ENCODE results near the gene B4GALT5. TPM values are rescaled to one million over a fixed set of nuclear protein-coding genes. Genes with fewer than 3 reads are reported as not detected.
"Not testable (repeated sequence)": the region's sequence is repeated elsewhere in the genome, so short reads cannot be mapped to it uniquely, and the experiment has no call there.

The B4GALT5 gene
- total RNA-seq, 1 experiment from 2014 or later = 3.7 TPM

DNA sequence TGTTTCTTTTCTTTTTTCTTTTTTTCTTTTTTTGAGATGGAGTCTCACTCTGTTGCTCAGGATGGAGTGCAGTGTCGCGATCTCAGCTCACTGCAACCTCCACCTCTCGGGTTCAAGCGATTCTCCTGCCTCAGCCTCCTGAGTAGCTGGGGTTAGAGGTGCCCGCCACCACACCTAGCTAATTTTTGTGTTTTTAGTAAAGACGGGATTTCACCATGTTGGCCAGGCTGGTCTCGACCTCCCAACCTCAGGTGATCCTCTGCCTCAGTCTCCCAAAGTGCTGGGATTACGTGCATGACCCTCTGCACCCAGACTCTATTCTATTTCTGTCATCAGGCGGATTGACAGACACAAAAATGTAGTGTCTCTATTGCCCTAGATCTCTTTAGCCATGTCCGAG lies 88.7 kb downstream of the B4GALT5 start:
- not testable (repeated sequence) for H3K9ac ChIP-seq (ENCODE audit: low read length); H3K9me2 ChIP-seq (replicated peaks; ENCODE audit: insufficient read depth, low read length); H3K36me3 ChIP-seq (ENCODE audit: insufficient read depth, low read length); H3K27ac ChIP-seq (ENCODE audit: low read length); H3K4me3 ChIP-seq (ENCODE audit: low read length); DNase-seq; H3K27me3 ChIP-seq (ENCODE audit: low read length); H3K79me2 ChIP-seq (ENCODE audit: low read length); H3K9me3 ChIP-seq (ENCODE audit: low read length); H2AFZ ChIP-seq (ENCODE audit: low read length); H3K4me2 ChIP-seq (ENCODE audit: low read depth, low read length, poor library complexity, severe bottlenecking)
- Histone ChIP-seq H3K4me1 (ENCODE audit: low read length) (peaks cover 45% of the 10 kb centered on the region), H4K20me1 (ENCODE audit: insufficient read depth, low read depth, low read length) (peaks cover 11% of the 10 kb centered on the region; the same call in 1 of the 2 replicates)

DNA sequence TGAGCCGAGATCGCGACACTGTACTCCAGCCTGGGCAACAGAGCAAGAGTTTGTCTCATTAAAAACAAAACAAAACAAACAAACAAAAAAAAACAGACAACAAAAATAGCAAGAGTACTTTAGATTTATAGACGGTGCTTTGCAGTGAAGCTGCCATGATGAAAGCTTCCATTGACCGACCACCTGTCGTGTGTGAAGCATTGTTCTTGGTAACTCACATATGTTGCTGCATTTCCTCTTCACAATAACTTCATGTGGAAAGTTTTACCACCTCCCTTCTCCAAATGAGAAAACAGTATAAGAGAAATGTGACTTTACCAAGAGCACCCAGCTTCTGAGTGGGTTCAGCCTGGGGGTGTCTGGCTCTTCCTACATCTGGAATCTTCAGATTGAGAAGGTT lies 89.4 kb downstream of the B4GALT5 start:
- no peak overlapping the region for H3K4me2 ChIP-seq (ENCODE audit: low read depth, low read length, poor library complexity, severe bottlenecking)
- H4K20me1 ChIP-seq (ENCODE audit: insufficient read depth, low read depth, low read length) = peaks cover 11% of the 10 kb centered on the region; the same call in 1 of the 2 replicates
- H3K27me3 ChIP-seq (ENCODE audit: low read length) = no peaks in the 10 kb centered on the region
- no peak overlapping the region for H3K9ac ChIP-seq (ENCODE audit: low read length)
- H3K4me1 ChIP-seq (ENCODE audit: low read length) = peaks cover 45% of the 10 kb centered on the region
- H3K4me3 ChIP-seq (ENCODE audit: low read length) = no peak overlapping the region
- no peaks in the 10 kb centered on the region for H3K9me2 ChIP-seq (replicated peaks; ENCODE audit: insufficient read depth, low read length)
- no peak overlapping the region for H2AFZ ChIP-seq (ENCODE audit: low read length)
- H3K27ac ChIP-seq (ENCODE audit: low read length) = no peak overlapping the region
- H3K36me3 ChIP-seq (ENCODE audit: insufficient read depth, low read length) = no peaks in the 10 kb centered on the region
- 0 out of 2 replicates have a peak, but pooled peaks cover 3% of the 10 kb centered on the region for H3K9me3 ChIP-seq (ENCODE audit: low read length)
- no peaks in the 10 kb centered on the region for H3K79me2 ChIP-seq (ENCODE audit: low read length)
- DNase-seq = no peak

DNA sequence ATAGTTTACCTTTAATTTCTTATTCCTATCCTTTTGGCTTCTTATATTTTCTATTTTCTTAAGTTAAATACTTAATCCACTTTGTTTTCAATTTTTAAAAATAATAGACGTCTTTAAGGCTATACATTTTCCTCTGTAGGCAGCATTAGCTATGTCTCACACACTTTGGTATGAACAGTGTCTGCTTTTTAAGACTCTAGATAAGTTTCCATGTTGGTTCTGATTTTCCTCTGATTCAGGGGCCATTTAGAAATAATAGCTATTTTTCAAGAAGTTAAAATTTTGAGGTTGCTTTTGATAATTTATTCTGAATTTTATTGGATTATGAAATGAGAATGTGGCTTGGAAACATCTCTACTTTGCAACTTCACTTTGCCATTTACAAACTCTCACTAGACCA lies 91.4 kb downstream of the B4GALT5 start:
- H3K9ac ChIP-seq (ENCODE audit: low read length) = no peak overlapping the region

DNA sequence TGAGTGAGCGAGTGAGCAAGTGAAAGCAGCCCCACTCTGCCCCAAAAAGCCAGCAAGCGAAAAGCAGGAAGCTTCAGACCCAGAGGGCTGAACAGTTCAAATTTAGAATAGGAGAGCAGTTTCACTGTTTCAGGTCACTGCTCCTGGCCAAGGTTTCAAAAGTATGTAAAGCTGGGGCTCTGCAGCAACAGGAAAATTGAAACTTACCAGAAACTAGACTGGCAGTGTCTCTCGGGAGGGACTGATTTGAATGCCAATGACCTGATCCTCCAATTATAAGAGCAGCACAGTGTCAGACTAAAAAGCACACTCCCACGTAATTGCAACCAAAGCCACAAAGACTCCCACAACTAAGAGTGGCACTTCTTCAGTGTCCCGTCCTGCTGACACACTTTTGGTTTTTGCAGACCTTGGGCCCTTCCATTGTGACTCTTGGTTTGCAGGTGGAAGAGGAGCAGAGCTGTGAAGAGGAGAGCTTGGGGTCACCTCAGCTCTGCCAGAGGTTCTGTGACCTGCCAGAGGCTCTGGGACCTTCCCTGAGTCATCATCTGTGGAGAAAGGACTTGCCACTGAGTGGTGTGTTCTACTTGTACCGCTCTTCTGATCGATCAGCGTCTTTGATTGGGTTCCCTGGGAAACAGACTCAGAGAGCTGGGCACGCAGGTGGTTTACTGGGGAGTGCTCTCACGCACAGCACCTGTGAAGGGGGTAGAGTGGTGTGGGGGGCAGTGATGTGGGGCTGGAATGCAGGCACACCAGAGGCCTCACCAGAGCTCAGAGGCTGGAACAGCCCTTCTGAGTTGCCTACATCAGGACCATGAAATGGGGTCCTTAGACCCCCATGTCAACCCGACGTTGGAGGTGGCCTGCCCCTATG lies 93.1 kb downstream of the B4GALT5 start:
- DNase-seq = peak; percentile 95
- H3K79me2 ChIP-seq (ENCODE audit: low read length) = no peaks in the 10 kb centered on the region
- H3K36me3 ChIP-seq (ENCODE audit: insufficient read depth, low read length) = no peaks in the 10 kb centered on the region
- peak overlapping the region; percentile 69 for H3K27ac ChIP-seq (ENCODE audit: low read length)
- no peaks in the 10 kb centered on the region; the same call in 1 of the 2 replicates for H4K20me1 ChIP-seq (ENCODE audit: insufficient read depth, low read depth, low read length)
- peak overlapping the region; percentile 54 for H3K4me3 ChIP-seq (ENCODE audit: low read length)
- H3K4me2 ChIP-seq (ENCODE audit: low read depth, low read length, poor library complexity, severe bottlenecking) = peak overlapping the region; percentile 80
- peaks cover 41% of the 10 kb centered on the region for H3K4me1 ChIP-seq (ENCODE audit: low read length)
- H3K27me3 ChIP-seq (ENCODE audit: low read length) = no peaks in the 10 kb centered on the region
- H3K9me2 ChIP-seq (replicated peaks; ENCODE audit: insufficient read depth, low read length) = no peaks in the 10 kb centered on the region
- H3K9me3 ChIP-seq (ENCODE audit: low read length) = 0 out of 2 replicates have a peak, but pooled peaks cover 3% of the 10 kb centered on the region
- no peak overlapping the region for H2AFZ ChIP-seq (ENCODE audit: low read length)
- peak overlapping the region; percentile 48 for H3K9ac ChIP-seq (ENCODE audit: low read length)

More for the DNA sequence above, 91.4 kb downstream of the B4GALT5 start:
- 0 out of 2 replicates have a peak, but pooled peaks cover 3% of the 10 kb centered on the region for H3K9me3 ChIP-seq (ENCODE audit: low read length)
- no peaks in the 10 kb centered on the region for H3K9me2 ChIP-seq (replicated peaks; ENCODE audit: insufficient read depth, low read length)
- DNase-seq = no peak
- H4K20me1 ChIP-seq (ENCODE audit: insufficient read depth, low read depth, low read length) = peaks cover 9% of the 10 kb centered on the region; the same call in 1 of the 2 replicates
- no peaks in the 10 kb centered on the region for H3K27me3 ChIP-seq (ENCODE audit: low read length)
- no peak overlapping the region for H3K4me3 ChIP-seq (ENCODE audit: low read length)
- no peak overlapping the region for H2AFZ ChIP-seq (ENCODE audit: low read length)
- peaks cover 40% of the 10 kb centered on the region for H3K4me1 ChIP-seq (ENCODE audit: low read length)
- no peak overlapping the region for H3K27ac ChIP-seq (ENCODE audit: low read length)
- no peaks in the 10 kb centered on the region for H3K79me2 ChIP-seq (ENCODE audit: low read length)
- H3K36me3 ChIP-seq (ENCODE audit: insufficient read depth, low read length) = no peaks in the 10 kb centered on the region
- no peak overlapping the region for H3K4me2 ChIP-seq (ENCODE audit: low read depth, low read length, poor library complexity, severe bottlenecking)

DNA sequence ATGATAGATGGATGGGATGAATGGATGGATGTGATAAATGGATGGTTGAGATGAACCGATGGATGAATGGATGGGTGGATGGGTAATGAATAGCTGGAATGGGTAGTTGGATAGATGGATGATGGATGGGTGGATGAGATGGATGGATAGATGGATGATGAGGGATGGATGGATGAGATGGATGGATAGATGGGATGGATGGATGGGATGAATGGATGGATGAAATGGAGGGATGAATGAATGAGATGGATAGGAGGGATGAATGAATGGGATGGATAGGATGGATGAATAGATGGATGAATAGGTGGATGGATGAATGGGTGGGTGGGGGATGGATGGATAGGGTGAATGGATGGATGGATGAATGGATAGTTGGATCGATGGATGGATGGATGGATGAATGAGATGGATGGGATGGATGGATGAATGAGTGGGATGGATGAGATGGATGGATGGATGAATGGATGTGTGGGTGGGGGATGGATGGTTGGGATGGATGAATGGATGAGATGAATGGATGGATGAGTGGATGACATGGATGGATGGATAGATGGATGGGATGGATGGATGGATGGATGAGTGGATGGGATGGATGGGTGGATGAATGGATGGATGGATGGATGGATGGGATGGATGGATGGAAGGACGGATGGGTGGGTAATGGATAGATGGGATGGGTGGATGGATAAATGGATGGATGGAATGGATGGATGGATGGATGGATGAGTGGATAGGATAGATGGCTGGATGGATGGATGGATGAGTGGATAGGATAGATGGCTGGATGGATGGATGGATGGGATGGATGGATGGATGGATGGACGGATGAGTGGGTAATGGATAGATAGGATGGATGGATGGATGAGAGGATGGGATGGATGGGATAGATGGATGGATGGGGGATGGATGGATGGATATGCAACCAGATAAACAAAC lies 94.3 kb downstream of the B4GALT5 start:
- Histone ChIP-seq H3K27ac (ENCODE audit: low read length) (peak overlapping the region; percentile 69), H3K9me2 (replicated peaks; ENCODE audit: insufficient read depth, low read length) (no peaks in the 10 kb centered on the region), H2AFZ (ENCODE audit: low read length) (no peak overlapping the region), H3K9ac (ENCODE audit: low read length) (peak overlapping the region; percentile 48), H3K4me3 (ENCODE audit: low read length) (peak overlapping the region; percentile 54; the same call in 1 of the 2 replicates), H3K79me2 (ENCODE audit: low read length) (no peaks in the 10 kb centered on the region), H4K20me1 (ENCODE audit: insufficient read depth, low read depth, low read length) (no peaks in the 10 kb centered on the region), H3K27me3 (ENCODE audit: low read length) (no peaks in the 10 kb centered on the region), H3K4me1 (ENCODE audit: low read length) (peaks cover 32% of the 10 kb centered on the region), H3K9me3 (ENCODE audit: low read length) (0 out of 2 replicates have a peak, but pooled peaks cover 3% of the 10 kb centered on the region), H3K36me3 (ENCODE audit: insufficient read depth, low read length) (no peaks in the 10 kb centered on the region), H3K4me2 (ENCODE audit: low read depth, low read length, poor library complexity, severe bottlenecking) (peak overlapping the region; percentile 80)
- peak; percentile 14 for DNase-seq

DNA sequence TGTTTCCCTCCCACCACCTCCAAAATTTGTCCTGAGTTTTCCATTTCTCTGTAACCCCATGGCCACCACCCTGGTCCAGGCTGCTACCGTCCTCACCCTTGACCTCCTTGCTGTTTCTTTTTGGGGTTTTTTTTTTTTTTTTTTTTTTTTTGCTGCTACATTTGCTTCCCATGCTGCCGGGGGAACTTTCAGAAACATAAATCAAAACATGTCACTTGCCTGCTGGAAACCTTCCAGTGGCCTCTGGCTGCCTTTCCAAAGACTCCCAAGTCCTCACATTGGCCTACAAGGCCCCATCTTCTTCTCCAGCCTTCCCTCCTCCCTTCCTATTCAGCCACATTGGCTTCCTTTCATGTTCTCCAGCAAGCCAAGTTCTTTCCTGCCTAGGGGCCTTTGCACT lies 95.4 kb downstream of the B4GALT5 start:
- Histone ChIP-seq H3K4me2 (ENCODE audit: low read depth, low read length, poor library complexity, severe bottlenecking) (no peak overlapping the region), H3K36me3 (ENCODE audit: insufficient read depth, low read length) (no peaks in the 10 kb centered on the region), H2AFZ (ENCODE audit: low read length) (no peak overlapping the region), H3K4me1 (ENCODE audit: low read length) (peaks cover 31% of the 10 kb centered on the region), H3K27me3 (ENCODE audit: low read length) (no peaks in the 10 kb centered on the region), H3K27ac (ENCODE audit: low read length) (no peak overlapping the region), H3K9ac (ENCODE audit: low read length) (no peak overlapping the region), H3K9me2 (replicated peaks; ENCODE audit: insufficient read depth, low read length) (no peaks in the 10 kb centered on the region), H3K9me3 (ENCODE audit: low read length) (0 out of 2 replicates have a peak, but pooled peaks cover 3% of the 10 kb centered on the region), H4K20me1 (ENCODE audit: insufficient read depth, low read depth, low read length) (no peaks in the 10 kb centered on the region), H3K79me2 (ENCODE audit: low read length) (no peaks in the 10 kb centered on the region), H3K4me3 (ENCODE audit: low read length) (no peak overlapping the region)
- no peak for DNase-seq

DNA sequence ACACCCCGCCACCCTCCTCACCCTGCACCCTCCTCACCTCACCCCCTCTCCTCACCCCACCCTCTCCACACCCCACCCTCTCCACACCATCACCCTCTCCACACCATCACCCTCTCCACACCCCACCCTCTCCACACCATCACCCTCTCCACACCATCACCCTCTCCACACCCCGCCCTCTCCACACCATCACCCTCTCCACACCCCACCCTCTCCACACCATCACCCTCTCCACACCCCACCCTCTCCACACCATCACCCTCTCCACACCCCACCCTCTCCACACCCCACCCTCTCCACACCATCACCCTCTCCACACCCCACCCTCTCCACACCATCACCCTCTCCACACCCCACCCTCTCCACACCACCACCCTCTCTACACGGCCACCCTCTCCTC lies 96.3 kb downstream of the B4GALT5 start:
- peak; percentile 39 for DNase-seq
- not testable (repeated sequence) for H3K9me3 ChIP-seq (ENCODE audit: low read length); H2AFZ ChIP-seq (ENCODE audit: low read length); H4K20me1 ChIP-seq (ENCODE audit: insufficient read depth, low read depth, low read length); H3K4me3 ChIP-seq (ENCODE audit: low read length); H3K79me2 ChIP-seq (ENCODE audit: low read length); H3K9ac ChIP-seq (ENCODE audit: low read length); H3K4me2 ChIP-seq (ENCODE audit: low read depth, low read length, poor library complexity, severe bottlenecking); H3K9me2 ChIP-seq (replicated peaks; ENCODE audit: insufficient read depth, low read length); H3K36me3 ChIP-seq (ENCODE audit: insufficient read depth, low read length); H3K27ac ChIP-seq (ENCODE audit: low read length); H3K27me3 ChIP-seq (ENCODE audit: low read length)
- peaks cover 31% of the 10 kb centered on the region for H3K4me1 ChIP-seq (ENCODE audit: low read length)
